Suprapubic skin (tissue), 4 donors: ENCODE results near the gene PTPRM.

ENCODE experiments used
- CTCF ChIP-seq, 2 donors: fragments of 200-600 bp in 1 of 2; fragments of 450-650 bp in 1 of 2; sonication (generic) in 1 of 2; IDR thresholded peaks; one replicate each; pipeline ENCODE4 v1.5.1; 2016 to 2019; ENCODE audit warnings: antibody characterized with exemption in 2 of 2, mild to moderate bottlenecking in 1 of 2, moderate library complexity in 1 of 2
- EP300 ChIP-seq: sonication (generic); formaldehyde crosslinking; IDR thresholded peaks from one replicate; pipeline ENCODE4 v1.6.1; 2017; ENCODE audit warnings: antibody characterized with exemption
- POLR2AphosphoS5 ChIP-seq, 3 donors: sonication (generic); formaldehyde crosslinking; IDR thresholded peaks; one replicate each; pipeline ENCODE4 v1.6.1; 2017; ENCODE audit warnings: antibody characterized with exemption in 3 of 3

GRCh38 chr18:8453528-8453927, 886.4 kb downstream of the PTPRM start:
- TF ChIP-seq EP300 = no peak
- no peak for TF ChIP-seq CTCF (IDR thresholded peaks at IDR 0.05)
- no peak for TF ChIP-seq POLR2AphosphoS5 (IDR thresholded peaks at IDR 0.05)
